AG04450 (cell line): ENCODE data around the gene NKX1-2. TPM values are rescaled to one million over a fixed set of nuclear protein-coding genes. Genes with fewer than 3 reads are reported as not detected.

Experiments used
- CTCF ChIA-PET: fragments of 300-600, 350-600 bp; formaldehyde crosslinking; extraction: SDS; loops from one replicate; lab custom pipeline; 2022; ENCODE audit warnings: antibody characterized with exemption, inconsistent platforms; lab: Charles Lee
- POLR2A ChIA-PET: fragments of 350-600 bp; formaldehyde crosslinking; extraction: SDS; loops from one replicate; lab custom pipeline; 2021; ENCODE audit warnings: antibody characterized with exemption, inconsistent platforms; lab: Yijun Ruan, JAX
- DNase-seq: peaks from one replicate; pipeline ENCODE4 v3.0.0-alpha.2; 2011; ENCODE audit warnings: low read depth, low spot score
- H3K27ac ChIP-seq: one replicate; pipeline ENCODE4 v1.5.1; 2012; ENCODE audit warnings: low read depth, low read length, control low read depth
- H3K27me3 ChIP-seq: one replicate; pipeline ENCODE4 v1.6.0; 2012; ENCODE audit warnings: low read length; ENCODE audit not compliant: control insufficient read depth, insufficient read depth
- H3K4me3 ChIP-seq: 2 replicates; pipeline ENCODE4 v1.5.1; 2011; ENCODE audit warnings: mild to moderate bottlenecking, low read depth, low read length, control low read depth
- H3K9me3 ChIP-seq: 2 replicates; pipeline ENCODE4 v1.5.1; 2012; ENCODE audit warnings: low read length; ENCODE audit not compliant: control insufficient read depth, insufficient read depth
- CTCF ChIP-seq: IDR thresholded peaks from 2 replicates; pipeline ENCODE4 v1.5.1; 2011; ENCODE audit warnings: low read depth, low read length, control low read depth, inconsistent platforms
- polyA plus RNA-seq: library from polyadenylated mRNA; depleted of rRNA; stranded (reverse); fragments of >200 nt; gene quantifications from 2 replicates; pipeline ENCODE4 v1.2.3, GENCODE V29; 2011

NKX1-2 gene
- polyA plus RNA-seq, 1 experiment, result not detected

- ChIA-PET CTCF (interaction anchor here (0.6 to 1.8 kb wide), 15 partner anchors 10 to 1956 kb away, joined by 3 to 7 read pairs (median 3); no protein-coding TSS in a partner anchor), POLR2A (interaction anchor here (0.6 to 2.0 kb wide), 3 partner anchors 10 to 604 kb away, joined by 3 to 7 read pairs (median 4); partner anchors contain the start of gene OAT)
- Histone ChIP-seq H3K27me3 (peaks cover 11% of the 10 kb centered on the region), H3K4me3 (peak within 1 kb of the TSS; percentile 83), H3K9me3 (no peaks in the 10 kb centered on the region; the same call in 1 of the 2 replicates), H3K27ac (no peak within 1 kb of the TSS)
- peak; percentile 3 for DNase-seq
- no peak for TF ChIP-seq CTCF
Observed at GRCh38 chr10:124461642-124462347, 12.0 kb upstream of the NKX1-2 start, which contains the start of gene LHPP. TSS of gene LHPP (plus strand) at chr10:124461823. CDS start at chr10:124461863, 40 bp downstream.

GRCh38 chr10:124460144-124460543 lies 10.3 kb upstream of the NKX1-2 start:
- DNase-seq, result no peak
- Histone ChIP-seq H3K27ac (no peak overlapping the region), H3K9me3 (no peaks in the 10 kb centered on the region; the same call in 1 of the 2 replicates), H3K27me3 (peaks cover 16% of the 10 kb centered on the region), H3K4me3 (no peak overlapping the region)
- TF ChIP-seq CTCF, result no peak
- POLR2A ChIA-PET, result no interaction called here
- CTCF ChIA-PET, result interaction anchor here (1.8 kb wide), 1 partner anchor 57 kb away, joined by 7 read pairs; no protein-coding TSS in a partner anchor

GRCh38 chr10:124459395-124459794 lies 9.6 kb upstream of the NKX1-2 start:
- no peak overlapping the region for H3K4me3 ChIP-seq
- DNase-seq, result no peak
- no peak overlapping the region for H3K27ac ChIP-seq
- no peak for TF ChIP-seq CTCF
- H3K9me3 ChIP-seq, result no peaks in the 10 kb centered on the region; the same call in 1 of the 2 replicates
- POLR2A ChIA-PET, result no interaction called here
- H3K27me3 ChIP-seq, result peaks cover 22% of the 10 kb centered on the region
- CTCF ChIA-PET, result no interaction called here

GRCh38 chr10:124458889-124459288 lies 9.1 kb upstream of the NKX1-2 start:
- ChIA-PET POLR2A (no interaction called here), CTCF (no interaction called here)
- TF ChIP-seq CTCF, result no peak
- DNase-seq, result no peak
- peaks cover 27% of the 10 kb centered on the region for H3K27me3 ChIP-seq
- H3K4me3 ChIP-seq, result no peak overlapping the region
- no peaks in the 10 kb centered on the region; the same call in 1 of the 2 replicates for H3K9me3 ChIP-seq
- H3K27ac ChIP-seq, result no peak overlapping the region

- no peak for DNase-seq
- ChIA-PET POLR2A (no interaction called here), CTCF (no interaction called here)
- H3K27ac ChIP-seq, result no peak overlapping the region
- no peaks in the 10 kb centered on the region; the same call in 1 of the 2 replicates for H3K9me3 ChIP-seq
- peaks cover 31% of the 10 kb centered on the region for H3K27me3 ChIP-seq
- TF ChIP-seq CTCF, result no peak
- no peak overlapping the region for H3K4me3 ChIP-seq
Observed at GRCh38 chr10:124458473-124458872, 8.6 kb upstream of the NKX1-2 start.
